PFSK-1 (cell line): Measurements from ENCODE around the gene BABAM2.

Experiments
- FOXP2 ChIP-seq: optimal IDR thresholded peaks from 2 replicates; pipeline ENCODE3; 2011; ENCODE audit warnings: borderline replicate concordance, control low read depth, inconsistent platforms; ENCODE audit not compliant: insufficient read depth; ENCODE audit errors: extremely low read length, extremely low read depth
- POLR2AphosphoS5 ChIP-seq: IDR thresholded peaks from 2 replicates; pipeline ENCODE4 v1.6.1; 2012; ENCODE audit warnings: low read depth, mild to moderate bottlenecking, control low read depth, low read length, moderate library complexity
- REST ChIP-seq, 2 experiments: IDR thresholded peaks; 2 replicates each; pipeline versions ENCODE4 v1.6.1 to v1.8.0; 2011 to 2012; ENCODE audit warnings: low read depth in 2 of 2, low read length in 2 of 2, control low read depth in 1 of 2, inconsistent platforms in 1 of 2, mild to moderate bottlenecking in 1 of 2, moderate library complexity in 1 of 2; ENCODE audit not compliant: insufficient read depth in 1 of 2
- SIN3A ChIP-seq: IDR thresholded peaks from 2 replicates; pipeline ENCODE4 v1.6.1; 2012; ENCODE audit warnings: mild to moderate bottlenecking, low read length, moderate library complexity, borderline replicate concordance; ENCODE audit not compliant: insufficient read depth
- TAF1 ChIP-seq: IDR thresholded peaks from 2 replicates; pipeline ENCODE4 v1.6.1; 2012; ENCODE audit warnings: low read length, control low read depth, borderline replicate concordance; ENCODE audit not compliant: insufficient read depth

BABAM2 gene

GRCh38 chr2:28377195-28377816, 486.8 kb downstream of the BABAM2 start:
- TF ChIP-seq SIN3A = no peak
- TF ChIP-seq POLR2AphosphoS5 = no peak
- TF ChIP-seq REST (IDR thresholded peaks at IDR 0.05; ENCODE audit: insufficient read depth in 1 of 2, low read depth in 2 of 2, low read length in 2 of 2) = no peak
- no peak for TF ChIP-seq TAF1
- no peak for TF ChIP-seq FOXP2

- TF ChIP-seq FOXP2 (no peak), REST (IDR thresholded peaks at IDR 0.05; ENCODE audit: insufficient read depth in 1 of 2, low read depth in 2 of 2, low read length in 2 of 2) (no peak), POLR2AphosphoS5 (no peak), TAF1 (no peak), SIN3A (no peak)
These were observed 487.6 kb downstream of the BABAM2 start for GRCh38 chr2:28377984-28378678.

- no peak for TF ChIP-seq SIN3A
- no peak for TF ChIP-seq TAF1
- no peak for TF ChIP-seq POLR2AphosphoS5
These were observed 488.4 kb downstream of the BABAM2 start for GRCh38 chr2:28378679-28379584.

GRCh38 chr2:28380219-28380618, 489.7 kb downstream of the BABAM2 start:
- TF ChIP-seq FOXP2 = no peak
- no peak for TF ChIP-seq REST (IDR thresholded peaks at IDR 0.05; ENCODE audit: insufficient read depth in 1 of 2, low read depth in 2 of 2, low read length in 2 of 2)
- no peak for TF ChIP-seq TAF1
- TF ChIP-seq SIN3A = no peak
